IMR-90 (cell line): ENCODE data around the gene GALNT3. TPM values are rescaled to one million over a fixed set of nuclear protein-coding genes. Genes with fewer than 3 reads are reported as not detected.

ENCODE experiments used
- ATAC-seq: fragments of 200-7000 bp; cut with Tn5 transposase; 2 replicates; pipeline ENCODE4 v1.9.1; 2020; ENCODE audit warnings: low read depth, mild to moderate bottlenecking, moderate library complexity
- BruUV-seq: library from RNA; stranded (reverse); fragments of 400-500 nt; replicated peaks from 2 replicates; lab custom pipeline; 2021; lab: Mats Ljungman, UMichigan
- CTCF ChIA-PET: fragments of 300-600 bp; formaldehyde crosslinking; extraction: SDS; loops from one replicate; lab custom pipeline; 2021; ENCODE audit warnings: antibody characterized with exemption; lab: Yijun Ruan, JAX
- POLR2A ChIA-PET: fragments of 300-600 bp; sonication (Branson Sonifier 250); formaldehyde crosslinking; loops from one replicate; lab custom pipeline; 2022; ENCODE audit warnings: antibody characterized with exemption; ENCODE audit not compliant: unreplicated experiment; lab: Charles Lee
- DNase-seq: peaks from one replicate; pipeline ENCODE4 v3.0.0; 2013
- H2AFZ ChIP-seq: replicated peaks from 2 replicates; pipeline ENCODE3; 2013; ENCODE audit warnings: low read length, mild to moderate bottlenecking; ENCODE audit not compliant: poor library complexity
- H2AK5ac ChIP-seq: 2 replicates; pipeline ENCODE4 v1.6.1; 2013; ENCODE audit warnings: low read depth, low read length, inconsistent platforms
- H2AK9ac ChIP-seq: replicated peaks from 2 replicates; pipeline ENCODE3; 2013; ENCODE audit warnings: mild to moderate bottlenecking, low read depth, low read length, moderate library complexity; ENCODE audit not compliant: poor library complexity
- H2BK120ac ChIP-seq: 2 replicates; pipeline ENCODE4 v1.6.1; 2013; ENCODE audit warnings: low read depth, low read length, inconsistent platforms
- H2BK15ac ChIP-seq: 3 replicates; pipeline ENCODE4 v1.6.1; 2013; ENCODE audit warnings: low read depth, low read length, inconsistent platforms
- H2BK20ac ChIP-seq: 2 replicates; pipeline ENCODE4 v1.6.1; 2013; ENCODE audit warnings: low read depth, mild to moderate bottlenecking, inconsistent platforms, low read length, moderate library complexity
- H2BK5ac ChIP-seq: 2 replicates; pipeline ENCODE4 v1.6.1; 2013; ENCODE audit warnings: mild to moderate bottlenecking, low read depth, low read length, inconsistent platforms; ENCODE audit not compliant: poor library complexity, severe bottlenecking
- H3K14ac ChIP-seq: replicated peaks from 2 replicates; pipeline ENCODE4 v1.6.1; 2013; ENCODE audit warnings: low read depth, low read length, inconsistent platforms
- H3K18ac ChIP-seq: 2 replicates; pipeline ENCODE4 v1.6.1; 2013; ENCODE audit warnings: low read depth, low read length, control low read depth
- H3K23ac ChIP-seq: 2 replicates; pipeline ENCODE4 v1.6.1; 2013; ENCODE audit warnings: low read depth, low read length, inconsistent platforms
- H3K27ac ChIP-seq: 2 replicates; pipeline ENCODE4 v1.5.1; 2013; ENCODE audit warnings: mild to moderate bottlenecking, control low read depth, low read length; ENCODE audit not compliant: insufficient read depth
- H3K27me3 ChIP-seq: 2 replicates; pipeline ENCODE4 v1.6.1; 2013; ENCODE audit warnings: low read length; ENCODE audit not compliant: control insufficient read depth, insufficient read depth
- H3K36me3 ChIP-seq: 2 replicates; pipeline ENCODE4 v1.6.1; 2013; ENCODE audit warnings: low read length, mixed read lengths; ENCODE audit not compliant: control insufficient read depth, insufficient read depth
- H3K4ac ChIP-seq: 2 replicates; pipeline ENCODE4 v1.6.1; 2013; ENCODE audit warnings: low read depth, low read length, inconsistent platforms
- H3K4me1 ChIP-seq: 2 replicates; pipeline ENCODE4 v1.6.1; 2013; ENCODE audit warnings: low read length, mixed read lengths; ENCODE audit not compliant: control insufficient read depth, insufficient read depth
- H3K4me2 ChIP-seq: 2 replicates; pipeline ENCODE4 v1.6.1; 2013; ENCODE audit warnings: low read depth, mild to moderate bottlenecking, control low read depth, low read length, moderate library complexity
- H3K4me3 ChIP-seq: 2 replicates; pipeline ENCODE4 v1.5.1; 2013; ENCODE audit warnings: low read depth, mild to moderate bottlenecking, control low read depth, low read length, moderate library complexity; ENCODE audit not compliant: insufficient read depth
- H3K56ac ChIP-seq: 2 replicates; pipeline ENCODE4 v1.6.1; 2013; ENCODE audit warnings: low read length, inconsistent platforms; ENCODE audit not compliant: insufficient read depth; ENCODE audit errors: extremely low read depth
- H3K79me1 ChIP-seq, 2 experiments: 2 replicates each; pipeline ENCODE4 v1.6.1; 2013; ENCODE audit warnings: low read length in 2 of 2, inconsistent platforms in 1 of 2, low read depth in 1 of 2
- H3K9ac ChIP-seq: 2 replicates; pipeline ENCODE4 v1.6.1; 2013; ENCODE audit warnings: low read depth, low read length, control low read depth
- H3K9me1 ChIP-seq: 2 replicates; pipeline ENCODE4 v1.6.1; 2013; ENCODE audit warnings: low read length, inconsistent platforms; ENCODE audit not compliant: insufficient read depth
- H3K9me3 ChIP-seq: 2 replicates; pipeline ENCODE4 v1.6.1; 2013; ENCODE audit warnings: low read length; ENCODE audit not compliant: control insufficient read depth, insufficient read depth
- H4K20me1 ChIP-seq: 2 replicates; pipeline ENCODE4 v1.6.1; 2013; ENCODE audit warnings: low read length, inconsistent platforms; ENCODE audit not compliant: insufficient read depth
- H4K5ac ChIP-seq: 2 replicates; pipeline ENCODE4 v1.6.1; 2013; ENCODE audit warnings: mild to moderate bottlenecking, low read depth, low read length, control low read depth
- H4K8ac ChIP-seq, 2 experiments: 2 replicates each; pipeline ENCODE4 v1.6.1; 2013; ENCODE audit warnings: low read depth in 2 of 2, low read length in 2 of 2, control low read depth in 1 of 2, inconsistent platforms in 1 of 2
- H4K91ac ChIP-seq: 2 replicates; pipeline ENCODE4 v1.6.1; 2013; ENCODE audit warnings: low read depth, low read length, inconsistent platforms; ENCODE audit not compliant: insufficient read depth
- CEBPB ChIP-seq: IDR thresholded peaks from 2 replicates; pipeline ENCODE4 v1.6.1; 2012; ENCODE audit warnings: low read depth, low read length, improper control_type of control experiment
- CHD1 ChIP-seq: IDR thresholded peaks from 2 replicates; pipeline ENCODE4 v1.6.1; 2012; ENCODE audit warnings: low read depth, low read length, improper control_type of control experiment
- FOS ChIP-seq: fragments of 150-350 bp; IDR thresholded peaks from 2 replicates; pipeline ENCODE4 v1.6.1; 2016; ENCODE audit warnings: low read depth, low read length
- MAZ ChIP-seq: IDR thresholded peaks from 2 replicates; pipeline ENCODE4 v1.6.1; 2012; ENCODE audit warnings: low read depth, mild to moderate bottlenecking, low read length, improper control_type of control experiment, moderate library complexity, borderline replicate concordance
- MXI1 ChIP-seq: IDR thresholded peaks from 2 replicates; pipeline ENCODE4 v1.6.1; 2012; ENCODE audit warnings: low read depth, mild to moderate bottlenecking, low read length, moderate library complexity, borderline replicate concordance
- NFE2L2 ChIP-seq: fragments of 150-350 bp; IDR thresholded peaks from 2 replicates; pipeline ENCODE4 v1.6.1; 2016; ENCODE audit warnings: low read depth, mild to moderate bottlenecking, low read length
- POLR2A ChIP-seq: IDR thresholded peaks from 2 replicates; pipeline ENCODE4 v1.6.1; 2012; ENCODE audit warnings: mild to moderate bottlenecking, low read depth, low read length
- RAD21 ChIP-seq: IDR thresholded peaks from 2 replicates; pipeline ENCODE4 v1.6.1; 2012; ENCODE audit warnings: low read length, improper control_type of control experiment
- RCOR1 ChIP-seq: IDR thresholded peaks from 2 replicates; pipeline ENCODE4 v1.6.1; 2012; ENCODE audit warnings: mild to moderate bottlenecking, low read length, improper control_type of control experiment; ENCODE audit not compliant: insufficient replicate concordance
- USF2 ChIP-seq: fragments of 150-350 bp; IDR thresholded peaks from 2 replicates; pipeline ENCODE4 v1.6.1; 2017; ENCODE audit warnings: mild to moderate bottlenecking, antibody characterized with exemption, low read length, low read depth
- WGBS, 2 experiments: methylation state at CpG; one replicate each; pipeline versions ENCODE4 v1.1.5 to v1.1.7; 2013; ENCODE audit warnings: missing lambda C conversion rate in 2 of 2; ENCODE audit not compliant: insufficient read length in 1 of 2; ENCODE audit errors: extremely low coverage in 2 of 2; 5-methylcytosine and 5-hydroxymethylcytosine counted together
- dilution Hi-C: fragments of 300-500 bp; cut with HindIII; formaldehyde crosslinking; loops from one replicate; pipeline ENCODE4 v1.14.3; 2018; ENCODE audit warnings: low sequenced_read_pairs; ENCODE audit not compliant: unreplicated experiment
- in situ Hi-C: fragments of 300-500 bp; cut with MboI; formaldehyde crosslinking; loops from 3 replicates; pipeline ENCODE4 v1.14.3; 2019; ENCODE audit warnings: low sequenced_read_pairs, inconsistent platforms, mixed read lengths
- intact Hi-C: fragments of 100-400 bp; cut with micrococcal nuclease; formaldehyde crosslinking; loops from 2 replicates; pipeline ENCODE4 v1.10.0; 2022
- polyA plus RNA-seq, 3 experiments: library from polyadenylated mRNA; depleted of rRNA; stranded (reverse); fragments of >200 nt; gene quantifications; 2 replicates each; pipeline ENCODE4 v1.2.3, GENCODE V29; 2012; ENCODE audit warnings: low replicate concordance in 1 of 3
- total RNA-seq: library from RNA; depleted of rRNA; stranded (reverse); fragments of >200 nt; gene quantifications from 2 replicates; pipeline ENCODE4 v1.2.3, GENCODE V29; 2012

Gene GALNT3
- total and polyA plus RNA-seq, 2 of the 4 experiments (the other 2 are of a cell fraction) = 1.1 to 2.0 TPM

- Histone ChIP-seq H4K8ac (no peak overlapping the region), H3K14ac (no peak overlapping the region), H2BK120ac (no peak overlapping the region), H3K4ac (no peak overlapping the region), H2AK9ac (no peak overlapping the region), H2BK5ac (no peak overlapping the region), H4K20me1 (no peaks in the 10 kb centered on the region), H3K4me1 (no peaks in the 10 kb centered on the region), H3K9me1 (no peaks in the 10 kb centered on the region), H3K4me3 (no peak overlapping the region), H3K4me2 (no peak overlapping the region), H2BK15ac (no peak overlapping the region), H3K79me1 (no peaks in the 10 kb centered on the region), H2AFZ (no peak overlapping the region), H3K27ac (no peak overlapping the region), H3K36me3 (no peaks in the 10 kb centered on the region), H3K56ac (no peak overlapping the region), H4K5ac (no peak overlapping the region), H4K91ac (no peak overlapping the region), H2BK20ac (no peak overlapping the region), H3K9ac (no peak overlapping the region), H3K18ac (no peak overlapping the region), H2AK5ac (no peak overlapping the region), H3K27me3 (no peaks in the 10 kb centered on the region; the same call in 1 of the 2 replicates), H3K9me3 (no peaks in the 10 kb centered on the region), H3K23ac (no peak overlapping the region)
- WGBS, 2 experiments = 60% methylated on average over 2 of the region's 4 CpGs; no CpG with 5 or more reads in 1 of the 2 experiments
- ATAC-seq (no peak), DNase-seq (no peak)
- intact Hi-C loops = loop anchor here (1.0 kb wide), 1 partner anchor 297 kb away; no protein-coding TSS in a partner anchor
- dilution Hi-C loops = no loop called here
- TF ChIP-seq FOS = no peak
- TF ChIP-seq CHD1 = no peak
- no peak for TF ChIP-seq CEBPB
- TF ChIP-seq RCOR1 = no peak
- TF ChIP-seq POLR2A = no peak
- no peak for TF ChIP-seq NFE2L2
- no peak for TF ChIP-seq MXI1
- no peak for TF ChIP-seq USF2
- no peak for TF ChIP-seq RAD21
- no peak for TF ChIP-seq MAZ
- no TSS peak for BruUV-seq
- CTCF ChIA-PET = interaction anchor here (0.6 to 1.4 kb wide), 3 partner anchors 177 to 1895 kb away, joined by 3 read pairs; no protein-coding TSS in a partner anchor
- in situ Hi-C loops = no loop called here
- POLR2A ChIA-PET = no interaction called here
Observed at GRCh38 chr2:165697748-165698443, 96.2 kb downstream of the GALNT3 start.
